ENCODE data around the gene ZNF610.

DNA sequence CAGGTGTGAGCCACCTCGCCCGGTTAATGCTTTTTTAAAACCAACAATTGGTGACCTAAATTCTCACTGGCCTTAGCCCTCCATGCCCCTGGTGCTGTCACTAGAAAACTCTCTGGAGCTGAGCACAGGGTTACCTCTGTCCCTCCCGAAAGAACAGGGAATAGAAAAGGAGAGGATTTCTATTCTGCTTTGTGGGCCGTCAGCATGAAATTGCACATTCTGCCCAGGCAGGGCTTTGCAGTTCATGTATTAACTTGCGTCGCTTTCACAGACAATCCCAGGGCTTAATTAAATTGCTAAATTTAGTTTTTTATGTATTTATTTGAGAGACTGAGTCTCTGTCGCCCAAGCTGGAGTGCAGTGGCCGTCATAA, 39.7 kb upstream of the ZNF610 start:
- TF ChIP-seq CTCF (IDR thresholded peaks at IDR 0.05) = no peak
- no peak for TF ChIP-seq POLR2A (IDR thresholded peaks at IDR 0.05)
- no peak for TF ChIP-seq EP300 (IDR thresholded peaks at IDR 0.05)
